Memory B cell (primary cell): ENCODE data around the gene KIAA0825.

Experiments
- ATAC-seq: fragments of 150-1000 bp; cut with Tn5 transposase; 2 replicates; pipeline ENCODE4 v1.10.0; 2021; ENCODE audit warnings: low read depth, mild to moderate bottlenecking, moderate library complexity
- DNase-seq, 2 donors: peaks; one replicate each; pipeline ENCODE4 v3.0.0; 2022; ENCODE audit warnings: low spot score in 2 of 2
- H3K27ac Mint-ChIP-seq: one replicate; pipeline ENCODE4 v1.8.0; 2022; ENCODE audit warnings: mild to moderate bottlenecking, moderate library complexity, mixed read lengths
- H3K27me3 Mint-ChIP-seq: one replicate; pipeline ENCODE4 v1.8.0; 2022; ENCODE audit warnings: mixed read lengths
- H3K36me3 Mint-ChIP-seq: one replicate; pipeline ENCODE4 v1.8.0; 2022; ENCODE audit warnings: mild to moderate bottlenecking, mixed read lengths
- H3K4me1 Mint-ChIP-seq: one replicate; pipeline ENCODE4 v1.8.0; 2022; ENCODE audit warnings: mixed read lengths
- H3K4me3 Mint-ChIP-seq: one replicate; pipeline ENCODE4 v1.8.0; 2022; ENCODE audit warnings: mild to moderate bottlenecking, moderate library complexity, mixed read lengths
- H3K9me3 Mint-ChIP-seq: one replicate; pipeline ENCODE4 v1.8.0; 2022; ENCODE audit warnings: mixed read lengths

The KIAA0825 gene

DNA sequence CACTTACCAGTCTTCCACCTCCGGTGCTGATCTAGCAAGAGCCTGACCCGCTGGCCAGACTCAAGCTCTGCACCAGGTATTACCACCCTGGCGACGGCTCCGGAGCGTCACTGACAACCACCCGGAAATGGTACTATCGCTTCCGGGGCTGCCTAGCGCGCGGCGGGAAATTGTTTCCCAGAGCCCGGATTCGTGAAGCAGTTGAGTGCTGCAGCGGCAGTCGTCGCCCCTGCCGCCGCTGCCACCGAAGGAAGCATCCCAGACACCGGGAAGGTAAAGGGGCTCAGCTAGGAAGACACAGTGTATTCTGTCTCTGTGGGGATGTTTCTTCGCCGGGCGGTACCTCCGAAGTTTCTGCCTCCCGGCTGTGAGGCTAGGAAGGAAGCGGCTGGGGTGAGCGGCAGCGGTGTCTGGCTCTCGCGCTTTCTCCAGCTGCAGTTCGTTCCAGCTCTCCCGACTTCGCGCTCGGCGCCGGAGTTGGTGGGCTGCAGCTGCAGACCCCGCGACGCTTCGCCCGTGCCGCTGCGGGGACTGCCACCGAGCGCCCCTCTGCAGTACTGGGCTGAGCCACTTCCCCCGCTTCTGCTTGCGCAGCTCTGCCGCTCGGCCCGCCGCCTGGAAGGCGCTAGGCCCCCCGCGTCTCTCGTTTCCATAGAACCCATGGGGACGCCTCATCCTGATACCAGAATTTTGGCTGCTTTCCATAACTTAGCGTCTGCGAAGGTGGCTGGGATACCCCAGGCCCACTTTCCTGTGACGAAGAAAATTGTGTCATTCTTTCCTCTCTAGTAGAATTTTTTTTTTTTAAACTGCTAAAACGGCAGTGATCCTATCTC lies at the start of gene KIAA0825, which contains the start of gene SLF1:
Gene KIAA0825, minus strand, starts transcription at position 112 of the 836 bp plus-strand sequence. CDS start 81,478 bp downstream, outside the sequence.
Gene SLF1, plus strand, starts transcription at position 177 of the 836 bp plus-strand sequence. CDS start 10,142 bp downstream, outside the sequence.
- DNase-seq = peak; percentile 71 to 74

GRCh38 chr5:94667937-94668336 lies 49.5 kb upstream of the KIAA0825 start:
- Mint-ChIP-seq H3K27me3 (no peaks in the 10 kb centered on the region), H3K36me3 (peaks cover 21% of the 10 kb centered on the region), H3K9me3 (no peaks in the 10 kb centered on the region), H3K4me1 (no peaks in the 10 kb centered on the region), H3K27ac (no peak overlapping the region), H3K4me3 (no peak overlapping the region)
- DNase-seq (no peak), ATAC-seq (no peak)

More for the DNA sequence above, at the start of gene KIAA0825, which contains the start of gene SLF1:
- H3K4me1 Mint-ChIP-seq = peaks cover 17% of the 10 kb centered on the region
- peak within 1 kb of the TSS; percentile 88 for H3K27ac Mint-ChIP-seq
- peak; percentile 93 for ATAC-seq
- H3K27me3 Mint-ChIP-seq = no peaks in the 10 kb centered on the region
- H3K9me3 Mint-ChIP-seq = no peaks in the 10 kb centered on the region
- peaks cover 1% of the 10 kb centered on the region for H3K36me3 Mint-ChIP-seq
- H3K4me3 Mint-ChIP-seq = peak within 1 kb of the TSS; percentile 98

DNA sequence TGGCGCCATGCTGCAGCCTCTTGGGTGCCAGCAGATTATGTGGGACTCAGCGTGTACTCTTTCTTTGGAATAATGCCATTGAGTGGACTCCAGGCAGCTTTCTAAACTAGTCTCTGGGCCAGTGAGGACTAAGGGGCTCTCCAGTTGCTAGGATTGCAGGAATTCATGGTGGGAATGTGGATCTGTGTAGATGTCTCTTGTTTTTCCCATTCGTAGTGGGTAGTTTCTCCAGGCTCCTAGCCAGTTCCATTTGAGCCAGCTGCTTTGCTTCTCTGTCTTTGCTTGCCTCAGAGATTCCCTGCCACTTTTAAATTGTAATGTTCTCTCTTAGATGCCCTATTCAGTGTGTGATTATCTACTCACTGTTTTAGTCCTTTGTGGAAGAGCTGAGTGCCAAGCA lies 42.7 kb upstream of the KIAA0825 start:
- Mint-ChIP-seq H3K27me3 (no peaks in the 10 kb centered on the region), H3K9me3 (peaks cover 12% of the 10 kb centered on the region), H3K36me3 (peaks cover 42% of the 10 kb centered on the region), H3K4me1 (no peaks in the 10 kb centered on the region), H3K27ac (no peak overlapping the region), H3K4me3 (no peak overlapping the region)
- ATAC-seq = no peak
- no peak for DNase-seq

DNA sequence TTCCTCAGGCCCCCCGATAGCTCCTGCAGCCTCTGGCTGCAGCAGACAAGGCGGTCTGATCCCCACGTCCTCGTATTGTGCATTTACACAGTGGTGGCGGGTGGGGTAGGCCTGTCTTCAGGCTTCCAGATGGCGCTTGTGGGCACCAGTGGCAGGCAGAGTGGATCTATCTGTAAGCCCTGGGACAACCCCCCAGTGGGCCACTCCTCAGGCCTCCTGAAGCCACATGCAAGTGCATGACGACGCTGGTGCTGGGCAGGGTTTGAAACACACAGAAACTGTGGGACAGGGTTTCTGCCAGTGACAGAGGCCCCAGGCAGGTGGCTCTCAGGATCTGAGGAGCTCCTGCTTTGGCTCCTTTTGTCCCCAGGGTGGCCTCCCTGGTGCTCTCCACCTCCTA lies 42.1 kb upstream of the KIAA0825 start:
- no peaks in the 10 kb centered on the region for H3K4me1 Mint-ChIP-seq
- DNase-seq = no peak
- H3K27me3 Mint-ChIP-seq = no peaks in the 10 kb centered on the region
- peaks cover 46% of the 10 kb centered on the region for H3K36me3 Mint-ChIP-seq
- no peak for ATAC-seq
- no peak overlapping the region for H3K4me3 Mint-ChIP-seq
- H3K9me3 Mint-ChIP-seq = peaks cover 12% of the 10 kb centered on the region
- H3K27ac Mint-ChIP-seq = no peak overlapping the region

GRCh38 chr5:94658272-94658671 lies 39.9 kb upstream of the KIAA0825 start:
- peaks cover 17% of the 10 kb centered on the region for H3K9me3 Mint-ChIP-seq
- ATAC-seq (no peak), DNase-seq (no peak)
- H3K36me3 Mint-ChIP-seq = peaks cover 61% of the 10 kb centered on the region
- H3K27ac Mint-ChIP-seq = no peak overlapping the region
- H3K4me3 Mint-ChIP-seq = no peak overlapping the region
- no peaks in the 10 kb centered on the region for H3K27me3 Mint-ChIP-seq
- H3K4me1 Mint-ChIP-seq = no peaks in the 10 kb centered on the region

DNA sequence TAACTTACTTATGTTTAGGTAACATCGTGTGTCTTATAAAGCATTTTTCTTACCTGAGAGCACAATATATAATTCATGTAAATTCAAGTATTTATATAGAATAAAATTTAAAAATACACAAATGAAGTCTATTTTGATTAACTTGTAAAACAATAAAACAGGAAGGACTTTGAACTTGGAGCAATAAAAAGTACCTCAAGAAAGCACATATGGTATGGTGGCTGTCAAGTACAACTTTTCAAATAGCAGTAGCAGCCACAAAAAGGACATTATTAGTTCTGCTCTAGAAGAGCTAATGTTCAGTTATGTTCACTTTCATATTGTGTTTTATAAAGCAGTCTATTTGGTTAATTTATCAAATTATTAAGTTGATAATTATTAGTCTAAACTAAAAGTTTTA lies 31.5 kb upstream of the KIAA0825 start:
- no peak overlapping the region for H3K27ac Mint-ChIP-seq
- no peaks in the 10 kb centered on the region for H3K27me3 Mint-ChIP-seq
- H3K4me1 Mint-ChIP-seq = no peaks in the 10 kb centered on the region
- DNase-seq (no peak), ATAC-seq (no peak)
- peaks cover 3% of the 10 kb centered on the region for H3K9me3 Mint-ChIP-seq
- H3K36me3 Mint-ChIP-seq = peaks cover 23% of the 10 kb centered on the region
- H3K4me3 Mint-ChIP-seq = no peak overlapping the region

- no peak for ATAC-seq
- Mint-ChIP-seq H3K4me1 (no peaks in the 10 kb centered on the region), H3K27ac (no peak overlapping the region)
Measured at GRCh38 chr5:94646758-94647157, 28.4 kb upstream of the KIAA0825 start.

GRCh38 chr5:94645053-94645452 lies 26.6 kb upstream of the KIAA0825 start:
- H3K4me1 Mint-ChIP-seq = no peaks in the 10 kb centered on the region
- ATAC-seq (no peak), DNase-seq (no peak)
- no peak overlapping the region for H3K27ac Mint-ChIP-seq
- no peaks in the 10 kb centered on the region for H3K27me3 Mint-ChIP-seq
- no peak overlapping the region for H3K4me3 Mint-ChIP-seq
- peaks cover 31% of the 10 kb centered on the region for H3K36me3 Mint-ChIP-seq
- peaks cover 2% of the 10 kb centered on the region for H3K9me3 Mint-ChIP-seq

More at GRCh38 chr5:94646758-94647157, 28.4 kb upstream of the KIAA0825 start:
- Mint-ChIP-seq H3K27me3 (no peaks in the 10 kb centered on the region), H3K4me3 (no peak overlapping the region), H3K36me3 (peaks cover 20% of the 10 kb centered on the region), H3K9me3 (no peaks in the 10 kb centered on the region)
- no peak for DNase-seq

DNA sequence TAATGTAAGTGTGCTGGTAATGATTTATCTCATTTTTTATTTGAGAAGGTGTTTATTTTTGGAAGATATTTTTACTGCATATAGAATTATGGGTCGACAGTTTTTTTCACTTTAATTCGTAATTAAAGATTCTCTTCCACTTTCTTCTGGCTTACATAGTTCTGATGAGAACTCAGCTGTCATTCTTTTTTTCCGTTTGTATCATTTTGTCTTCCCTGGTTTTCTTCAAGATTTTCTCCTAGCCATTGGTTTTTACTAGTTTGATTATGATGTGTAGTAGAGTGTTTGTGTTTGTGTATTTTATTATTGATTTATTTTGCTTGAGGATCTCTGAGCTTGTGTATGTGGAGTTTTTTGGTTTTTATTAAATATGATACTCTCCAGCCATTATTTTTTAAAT lies 21.8 kb upstream of the KIAA0825 start:
- Mint-ChIP-seq H3K4me3 (no peak overlapping the region), H3K27ac (no peak overlapping the region), H3K27me3 (no peaks in the 10 kb centered on the region), H3K36me3 (peaks cover 41% of the 10 kb centered on the region), H3K4me1 (peaks cover 8% of the 10 kb centered on the region), H3K9me3 (peaks cover 5% of the 10 kb centered on the region)
- ATAC-seq (no peak), DNase-seq (no peak)

DNA sequence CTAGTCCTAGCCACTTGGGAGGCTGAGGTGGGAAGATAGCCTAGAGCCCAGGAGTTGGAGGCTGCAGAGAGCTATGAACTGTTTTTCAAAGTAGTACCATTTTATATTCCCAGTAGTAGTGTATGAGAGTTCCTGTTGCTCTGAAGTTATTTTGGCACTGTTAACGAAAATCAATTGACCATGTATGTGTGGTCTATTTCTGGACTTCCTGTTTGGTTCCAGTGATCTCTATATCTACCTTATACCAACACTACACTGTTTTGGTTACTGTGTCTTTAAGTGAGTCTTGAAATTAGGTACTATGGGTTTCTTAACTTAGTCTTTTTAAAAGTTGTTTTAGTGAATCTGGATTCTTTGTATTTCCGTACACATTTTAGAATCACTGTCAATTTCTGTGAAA lies 13.6 kb upstream of the KIAA0825 start:
- no peak for DNase-seq
- no peaks in the 10 kb centered on the region for H3K9me3 Mint-ChIP-seq
- ATAC-seq = peak; percentile 69
- no peak overlapping the region for H3K27ac Mint-ChIP-seq
- peaks cover 16% of the 10 kb centered on the region for H3K4me1 Mint-ChIP-seq
- H3K36me3 Mint-ChIP-seq = peaks cover 29% of the 10 kb centered on the region
- H3K4me3 Mint-ChIP-seq = peak overlapping the region; percentile 43
- H3K27me3 Mint-ChIP-seq = no peaks in the 10 kb centered on the region

- Mint-ChIP-seq H3K4me1 (peaks cover 10% of the 10 kb centered on the region), H3K27ac (no peak overlapping the region), H3K9me3 (no peaks in the 10 kb centered on the region), H3K36me3 (peaks cover 12% of the 10 kb centered on the region), H3K4me3 (no peak overlapping the region), H3K27me3 (no peaks in the 10 kb centered on the region)
- ATAC-seq = no peak
- DNase-seq = no peak
Measured at GRCh38 chr5:94627191-94627590, 8.8 kb upstream of the KIAA0825 start.

DNA sequence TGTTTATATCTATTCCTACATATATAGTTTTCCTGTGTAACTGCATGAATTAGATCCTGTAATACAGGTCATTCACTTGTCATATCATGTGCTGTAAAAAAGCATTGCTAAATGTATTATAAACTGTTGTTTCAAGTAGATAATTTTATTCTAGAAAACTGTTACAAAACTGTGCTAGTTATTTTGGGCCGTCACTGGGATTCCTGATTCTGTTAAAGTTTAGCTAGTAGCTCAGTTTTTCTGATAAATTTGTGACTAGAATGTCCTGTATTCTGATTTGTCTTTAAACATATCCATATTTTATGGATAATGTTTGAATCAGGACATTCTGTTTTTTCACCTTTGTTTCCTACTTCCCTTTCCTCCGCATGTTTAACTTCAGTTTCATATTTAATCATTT lies 5.5 kb upstream of the KIAA0825 start:
- no peaks in the 10 kb centered on the region for H3K9me3 Mint-ChIP-seq
- no peak overlapping the region for H3K4me3 Mint-ChIP-seq

DNA sequence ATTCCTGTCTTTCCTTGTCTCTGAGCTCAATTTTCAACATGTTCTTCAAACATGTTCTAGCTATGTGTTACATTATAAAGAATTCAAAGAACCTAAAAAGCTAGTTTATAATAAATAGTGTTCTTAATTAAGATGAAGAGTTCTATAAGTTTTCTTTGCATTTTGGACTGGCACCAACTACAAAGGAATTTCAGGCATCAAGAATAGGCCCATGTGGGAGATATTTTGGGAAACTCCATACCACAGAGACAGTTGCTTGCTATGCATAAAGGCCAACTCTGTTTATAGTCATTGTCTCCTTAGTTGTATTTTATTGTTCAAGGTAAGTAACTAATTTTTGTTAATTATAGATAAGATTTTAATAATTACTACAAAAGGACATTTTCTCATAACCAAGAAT lies 4.6 kb upstream of the KIAA0825 start:
- peaks cover 1% of the 10 kb centered on the region for H3K36me3 Mint-ChIP-seq
- no peak for ATAC-seq
- H3K4me1 Mint-ChIP-seq = peaks cover 14% of the 10 kb centered on the region
- no peaks in the 10 kb centered on the region for H3K27me3 Mint-ChIP-seq
- no peak overlapping the region for H3K27ac Mint-ChIP-seq
- no peaks in the 10 kb centered on the region for H3K9me3 Mint-ChIP-seq
- H3K4me3 Mint-ChIP-seq = no peak overlapping the region
- no peak for DNase-seq

More for the DNA sequence above, 5.5 kb upstream of the KIAA0825 start:
- Mint-ChIP-seq H3K36me3 (peaks cover 1% of the 10 kb centered on the region), H3K4me1 (peaks cover 13% of the 10 kb centered on the region), H3K27ac (no peak overlapping the region), H3K27me3 (no peaks in the 10 kb centered on the region)
- no peak for DNase-seq
- no peak for ATAC-seq

DNA sequence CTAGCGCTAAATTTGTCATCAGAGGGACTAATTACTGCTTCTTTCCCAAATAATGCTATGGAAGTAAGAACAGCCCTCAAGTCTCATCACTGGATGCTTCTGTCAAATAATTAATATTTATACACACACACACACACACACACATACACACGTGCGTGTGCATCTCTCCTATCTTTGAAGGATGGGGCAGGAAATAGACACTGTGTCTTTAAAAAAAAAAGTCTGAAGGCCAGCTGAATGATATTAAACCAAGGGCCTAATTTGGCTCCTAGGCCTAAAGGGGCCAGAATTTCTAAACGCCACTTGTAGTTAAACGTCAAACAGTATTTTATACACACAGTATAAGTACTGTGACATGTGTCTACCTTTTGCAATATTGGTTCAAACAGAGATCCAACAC lies 3.4 kb upstream of the KIAA0825 start:
- no peak overlapping the region for H3K27ac Mint-ChIP-seq
- peaks cover 17% of the 10 kb centered on the region for H3K4me1 Mint-ChIP-seq
- peaks cover 1% of the 10 kb centered on the region for H3K36me3 Mint-ChIP-seq
- ATAC-seq (no peak), DNase-seq (no peak)
- no peaks in the 10 kb centered on the region for H3K27me3 Mint-ChIP-seq
- no peak overlapping the region for H3K4me3 Mint-ChIP-seq
- no peaks in the 10 kb centered on the region for H3K9me3 Mint-ChIP-seq

- ATAC-seq = no peak
Measured at GRCh38 chr5:94620256-94620655, 1.9 kb upstream of the KIAA0825 start.

More at GRCh38 chr5:94620256-94620655, 1.9 kb upstream of the KIAA0825 start:
- Mint-ChIP-seq H3K4me3 (no peak overlapping the region), H3K36me3 (peaks cover 1% of the 10 kb centered on the region), H3K4me1 (peaks cover 17% of the 10 kb centered on the region), H3K27me3 (no peaks in the 10 kb centered on the region), H3K27ac (no peak overlapping the region), H3K9me3 (no peaks in the 10 kb centered on the region)
- DNase-seq = no peak
